Erythroblast (primary cell): ENCODE measurements around the gene LHX6.

Source experiments
- GATA1 ChIP-seq: IDR thresholded peaks from 2 replicates; pipeline ENCODE4 v1.6.1; 2011; ENCODE audit warnings: low read depth, mild to moderate bottlenecking, control low read depth, low read length, moderate library complexity
- POLR2A ChIP-seq: IDR thresholded peaks from 2 replicates; pipeline ENCODE4 v1.6.1; 2011; ENCODE audit warnings: mild to moderate bottlenecking, low read length

- TF ChIP-seq POLR2A (no peak), GATA1 (no peak)
Observed at GRCh38 chr9:122204055-122204454, 24.7 kb downstream of the LHX6 start.
